Kidney (tissue), 14 donors: ENCODE measurements around the gene CCDC192. TPM values are rescaled to one million over a fixed set of nuclear protein-coding genes. Genes with fewer than 3 reads are reported as not detected.
A peak's percentile ranks its signal among the peaks of the same experiment; 100 is the strongest.

Experiments
- DNase-seq, 5 donors: peaks; one replicate each; pipeline ENCODE4 v3.0.0-alpha.2; 2013 to 2020
- FAIRE-seq: peaks from 2 replicates; lab custom pipeline; 2012; peaks lifted over from hg19 to GRCh38; lab: Jason Lieb, UNC
- H3K27ac ChIP-seq, 2 donors: one replicate each; pipeline ENCODE4 v1.7.0; 2013; ENCODE audit warnings: low read depth in 2 of 2, low read length in 2 of 2, inconsistent platforms in 1 of 2
- H3K27me3 ChIP-seq: one replicate; pipeline ENCODE4 v1.7.1; 2013; ENCODE audit warnings: low read length, inconsistent platforms; ENCODE audit not compliant: control insufficient read depth, insufficient read depth
- H3K36me3 ChIP-seq, 3 donors: one replicate each; pipeline versions ENCODE4 v1.7.0 to v1.7.1; 2013; ENCODE audit warnings: low read length in 3 of 3, control low read depth in 1 of 3, inconsistent platforms in 1 of 3; ENCODE audit not compliant: insufficient read depth in 3 of 3, control insufficient read depth in 2 of 3
- H3K4me1 ChIP-seq, 3 donors: one replicate each; pipeline versions ENCODE4 v1.7.0 to v1.7.1; 2013; ENCODE audit warnings: low read length in 3 of 3, inconsistent platforms in 1 of 3, low read depth in 1 of 3; ENCODE audit not compliant: control insufficient read depth in 2 of 3, insufficient read depth in 2 of 3
- H3K4me3 ChIP-seq, 3 donors: one replicate each; pipeline versions ENCODE4 v1.7.0 to v1.8.1; 2013; ENCODE audit warnings: low read length in 3 of 3, control low read depth in 1 of 3, inconsistent platforms in 1 of 3
- H3K9ac ChIP-seq, 3 donors: one replicate each; pipeline versions ENCODE4 v1.7.0 to v1.7.1; 2013; ENCODE audit warnings: low read length in 3 of 3, control low read depth in 1 of 3, inconsistent platforms in 1 of 3
- H3K9me3 ChIP-seq, 3 donors: one replicate each; pipeline versions ENCODE4 v1.7.0 to v1.7.1; 2013; ENCODE audit warnings: low read length in 3 of 3, control low read depth in 1 of 3, inconsistent platforms in 1 of 3; ENCODE audit not compliant: control insufficient read depth in 2 of 3, insufficient read depth in 1 of 3
- intact Hi-C: fragments of 100-400 bp; cut with DNase I; formaldehyde crosslinking; loops from one replicate; pipeline ENCODE4 v1.11.1; 2022
- polyA plus RNA-seq: library from polyadenylated mRNA; stranded (reverse); fragments of 350-450 nt; fragmentation: Illumina TruSeq; extraction: RNeasy Lipid Tissue Mini Kit (QIAGEN cat#74804); gene quantifications from one replicate; pipeline ENCODE4 v1.2.3, GENCODE V29; 2014; ENCODE audit warnings: low read depth, low replicate concordance; ENCODE audit not compliant: insufficient read depth
- total RNA-seq: library from RNA; stranded (reverse); fragmentation: NEBNext Ultra II Directional; extraction: Animal tissue kit (Norgen Biotek cat#: 25700); gene quantifications from one replicate; pipeline ENCODE4 v1.2.1, GENCODE V29; 2021
- TF ChIP-seq, protein P1 (sequence below): IDR thresholded peaks from 3 replicates; pipeline ENCODE4 v1.5.1; 2012; ENCODE audit warnings: mild to moderate bottlenecking, moderate library complexity, borderline replicate concordance; ENCODE audit not compliant: insufficient read depth; ENCODE audit errors: extremely low read depth
- donor health status: control.
- donor health status: control.
- donor health status: control.
- donor health status: control.
- donor health status: control.
- donor health status: DM: yes; HTN: yes; CAD: no.
- donor health status: Normal renal cell carcinoma (clear cell type).

Gene CCDC192
- total and polyA plus RNA-seq, 2 donors from 2014 or later, result not detected

DNA sequence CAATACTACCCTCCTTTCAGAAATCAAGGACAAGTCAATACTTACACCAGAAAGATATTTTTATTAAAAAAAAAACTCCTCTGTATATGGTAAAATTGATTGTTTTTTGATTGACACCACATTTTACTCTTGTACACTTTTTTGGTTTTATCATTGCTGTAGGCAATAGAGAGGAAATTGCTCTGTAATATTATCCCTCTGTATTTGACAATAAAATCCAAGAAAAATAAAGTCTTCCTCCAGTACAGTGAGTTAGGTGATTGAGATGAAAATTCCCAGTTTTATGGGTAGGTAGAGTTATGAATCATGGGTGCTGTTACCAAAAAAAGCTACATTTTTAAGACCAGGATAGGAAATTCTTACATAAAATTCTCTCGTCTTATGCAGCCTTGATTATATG is 22.6 kb upstream of the CCDC192 start:
- H3K4me1 ChIP-seq, result no peaks in the 10 kb centered on the region
- no peak overlapping the region for H3K27ac ChIP-seq
- no peak overlapping the region for H3K9ac ChIP-seq
- FAIRE-seq, result no peak
- no peaks in the 10 kb centered on the region for H3K36me3 ChIP-seq
- no peaks in the 10 kb centered on the region for H3K9me3 ChIP-seq
- H3K4me3 ChIP-seq, result no peak overlapping the region
- H3K27me3 ChIP-seq, result no peaks in the 10 kb centered on the region
- no peak for DNase-seq
- TF ChIP-seq, protein P1, sequence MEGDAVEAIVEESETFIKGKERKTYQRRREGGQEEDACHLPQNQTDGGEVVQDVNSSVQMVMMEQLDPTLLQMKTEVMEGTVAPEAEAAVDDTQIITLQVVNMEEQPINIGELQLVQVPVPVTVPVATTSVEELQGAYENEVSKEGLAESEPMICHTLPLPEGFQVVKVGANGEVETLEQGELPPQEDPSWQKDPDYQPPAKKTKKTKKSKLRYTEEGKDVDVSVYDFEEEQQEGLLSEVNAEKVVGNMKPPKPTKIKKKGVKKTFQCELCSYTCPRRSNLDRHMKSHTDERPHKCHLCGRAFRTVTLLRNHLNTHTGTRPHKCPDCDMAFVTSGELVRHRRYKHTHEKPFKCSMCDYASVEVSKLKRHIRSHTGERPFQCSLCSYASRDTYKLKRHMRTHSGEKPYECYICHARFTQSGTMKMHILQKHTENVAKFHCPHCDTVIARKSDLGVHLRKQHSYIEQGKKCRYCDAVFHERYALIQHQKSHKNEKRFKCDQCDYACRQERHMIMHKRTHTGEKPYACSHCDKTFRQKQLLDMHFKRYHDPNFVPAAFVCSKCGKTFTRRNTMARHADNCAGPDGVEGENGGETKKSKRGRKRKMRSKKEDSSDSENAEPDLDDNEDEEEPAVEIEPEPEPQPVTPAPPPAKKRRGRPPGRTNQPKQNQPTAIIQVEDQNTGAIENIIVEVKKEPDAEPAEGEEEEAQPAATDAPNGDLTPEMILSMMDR, result no peak
- intact Hi-C loops, result no loop called here

DNA sequence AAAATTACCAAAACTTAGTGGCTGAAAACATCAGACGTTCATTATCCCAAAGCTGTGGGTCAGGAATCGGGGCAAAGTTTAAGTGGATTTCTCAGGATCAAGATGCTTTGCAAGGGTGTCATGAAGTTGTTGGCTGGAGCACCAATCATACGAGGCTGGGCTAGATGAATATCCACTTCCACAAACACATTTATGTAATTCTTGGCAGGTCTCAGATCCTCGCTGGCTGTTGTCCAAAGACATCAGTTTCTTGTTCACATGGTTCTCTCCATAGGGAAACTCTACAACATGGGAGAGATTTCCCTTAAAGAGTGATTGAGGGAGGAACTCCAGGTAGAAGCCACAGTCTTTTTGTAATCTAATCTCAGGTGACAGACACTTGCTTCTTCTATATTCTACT is 20.2 kb upstream of the CCDC192 start:
- Histone ChIP-seq H3K36me3 (no peaks in the 10 kb centered on the region), H3K9me3 (no peaks in the 10 kb centered on the region), H3K4me3 (no peak overlapping the region), H3K9ac (no peak overlapping the region), H3K27me3 (no peaks in the 10 kb centered on the region), H3K4me1 (no peaks in the 10 kb centered on the region), H3K27ac (no peak overlapping the region)
- TF ChIP-seq, protein P1, result no peak
- FAIRE-seq (no peak), DNase-seq (no peak)
- intact Hi-C loops, result no loop called here

DNA sequence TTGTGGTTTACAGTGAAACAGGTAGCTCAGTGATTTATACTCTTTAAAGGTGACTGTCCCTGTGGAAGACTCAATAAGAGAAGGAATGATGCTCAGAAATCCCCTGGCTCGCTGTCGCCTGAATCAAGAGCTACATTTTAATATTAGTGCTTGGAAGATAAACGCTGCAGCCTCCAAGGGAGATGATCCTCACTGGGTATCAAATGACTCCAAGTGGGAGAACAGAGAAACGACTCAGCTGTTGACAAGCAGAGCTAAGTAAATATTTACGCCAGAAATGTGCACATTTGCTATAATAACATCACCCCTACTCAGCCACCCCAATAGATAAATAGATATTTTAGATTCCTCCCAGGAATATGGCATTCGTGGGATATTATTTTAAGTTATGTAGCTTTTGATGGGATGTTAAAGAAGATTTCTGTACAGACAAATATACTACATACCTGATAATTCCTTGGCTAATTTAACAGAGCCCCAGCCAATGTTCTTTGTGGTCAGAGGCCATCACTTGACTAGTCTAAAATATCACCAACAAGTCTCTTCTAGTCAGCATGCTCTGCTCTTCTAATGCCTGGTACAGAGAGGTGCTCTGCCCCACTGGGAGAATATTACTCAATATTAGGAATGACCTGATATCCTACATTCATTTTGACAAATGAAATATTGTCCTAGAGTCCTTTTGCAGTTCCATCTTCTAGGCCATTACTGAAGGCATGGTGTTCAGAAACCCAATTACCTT is 18.3 kb upstream of the CCDC192 start:
- no peak overlapping the region for H3K27ac ChIP-seq
- FAIRE-seq (no peak), DNase-seq (peak in 2 of 5 donors; percentile 37 to 43)
- TF ChIP-seq, protein P1, result no peak
- H3K9ac ChIP-seq, result no peak overlapping the region
- intact Hi-C loops, result no loop called here
- no peaks in the 10 kb centered on the region for H3K9me3 ChIP-seq
- H3K4me1 ChIP-seq, result no peaks in the 10 kb centered on the region
- H3K4me3 ChIP-seq, result no peak overlapping the region
- no peaks in the 10 kb centered on the region for H3K27me3 ChIP-seq
- H3K36me3 ChIP-seq, result no peaks in the 10 kb centered on the region
